Activated CD4-positive, alpha-beta T cell treated with anti-CD3 and anti-CD28 coated beads, Interleukin-2, amount 50 U/mL, for 48 hours (primary cell): ENCODE results near the gene ASB3.
"Not testable (repeated sequence)": the region's sequence is repeated elsewhere in the genome, so short reads cannot be mapped to it uniquely, and the experiment has no call there.

Experiments
- DNase-seq, 2 experiments: peaks; one replicate each; pipeline ENCODE4 v3.0.0-alpha.2; 2020

ASB3 gene

GRCh38 chr2:53786705-53787613 lies at the start of gene ASB3, which contains the start of gene ERLEC1:
Gene ASB3 (minus strand): TSS chr2:53786953. CDS start chr2:53765572, 21,381 bp downstream.
Gene ERLEC1 (plus strand): TSS chr2:53787044. CDS start chr2:53787211, 167 bp downstream.
- DNase-seq = peak; percentile 86 to 90

- DNase-seq = not testable (repeated sequence)
Measured at GRCh38 chr2:53829980-53830290, 43.2 kb upstream of the ASB3 start.

GRCh38 chr2:53829273-53829979 lies 42.7 kb upstream of the ASB3 start:
- DNase-seq = no peak

DNA sequence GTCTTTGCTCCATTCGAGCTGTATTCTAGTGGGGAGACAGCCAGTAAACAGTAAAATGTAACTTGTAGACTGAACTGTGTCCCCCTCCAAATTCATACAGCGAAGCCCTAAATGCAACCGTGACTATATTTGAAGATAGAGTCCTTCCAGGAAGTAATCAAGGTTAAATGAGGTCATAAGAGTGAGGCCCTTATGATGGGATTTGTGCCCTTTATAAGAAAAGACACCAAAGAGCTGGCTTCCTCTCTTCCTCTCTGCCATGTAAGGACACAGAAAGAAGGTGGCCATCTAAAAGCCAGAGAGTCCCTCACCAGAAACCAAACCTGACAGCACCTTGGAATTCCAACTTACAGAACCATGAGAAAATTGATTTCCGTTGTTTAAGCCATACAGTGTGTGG lies 41.6 kb upstream of the ASB3 start:
- no peak for DNase-seq

GRCh38 chr2:53827398-53828175 lies 40.8 kb upstream of the ASB3 start:
- no peak for DNase-seq

DNA sequence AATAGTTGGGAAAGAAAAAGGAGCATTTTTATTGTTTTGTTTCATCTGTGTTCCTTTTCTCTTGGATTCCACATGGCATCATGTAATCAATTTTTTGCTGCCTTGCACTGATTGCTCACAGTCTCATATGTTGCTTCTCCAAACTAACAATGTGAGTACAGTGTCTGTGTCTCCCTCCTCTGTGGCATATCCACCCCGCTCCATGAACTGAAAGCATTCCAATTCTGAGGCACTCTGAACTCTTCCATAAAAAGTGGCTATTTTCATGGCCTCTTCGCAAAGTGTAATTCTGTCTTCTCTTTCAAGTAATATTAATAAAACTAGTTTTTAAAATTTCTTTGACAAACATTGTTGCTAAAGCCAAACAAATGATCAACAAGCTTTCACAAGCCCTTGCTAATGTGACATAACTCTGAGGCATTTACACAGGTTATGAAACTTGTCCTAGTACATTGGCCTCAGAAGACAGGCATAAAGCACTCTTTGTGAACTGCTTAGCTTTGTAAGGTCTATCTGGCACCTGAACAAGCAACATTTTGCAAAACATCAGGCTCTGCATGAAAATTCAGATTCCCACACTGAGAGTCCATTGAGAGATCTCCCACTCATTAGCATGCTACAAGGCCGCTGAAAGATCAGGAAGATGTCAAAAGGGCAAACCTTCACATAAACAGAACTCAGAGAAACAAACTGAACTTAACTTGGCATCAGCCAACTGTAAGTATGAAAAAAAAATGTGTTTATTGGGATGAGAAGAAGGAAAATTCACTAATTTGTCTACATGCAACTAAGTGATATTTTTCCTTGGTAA lies 40.0 kb upstream of the ASB3 start:
- DNase-seq = no peak

DNA sequence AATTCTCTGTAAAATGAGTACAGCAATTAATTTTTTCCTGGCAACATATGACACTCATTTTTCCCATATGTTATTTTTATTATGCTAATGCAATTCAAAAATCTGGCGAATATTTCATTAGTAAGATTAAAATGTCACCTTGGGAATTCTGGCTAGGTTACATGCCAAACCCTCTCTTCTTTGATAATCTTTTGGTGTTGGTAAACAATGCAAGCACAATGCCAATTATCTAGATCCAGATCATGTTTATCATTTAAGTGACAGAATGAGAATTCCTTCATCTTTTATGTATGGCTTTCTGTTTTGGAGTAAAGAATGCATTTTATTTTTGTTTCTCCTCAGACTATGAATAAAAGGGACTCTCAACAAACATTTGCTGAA lies 39.3 kb upstream of the ASB3 start:
- no peak for DNase-seq

DNA sequence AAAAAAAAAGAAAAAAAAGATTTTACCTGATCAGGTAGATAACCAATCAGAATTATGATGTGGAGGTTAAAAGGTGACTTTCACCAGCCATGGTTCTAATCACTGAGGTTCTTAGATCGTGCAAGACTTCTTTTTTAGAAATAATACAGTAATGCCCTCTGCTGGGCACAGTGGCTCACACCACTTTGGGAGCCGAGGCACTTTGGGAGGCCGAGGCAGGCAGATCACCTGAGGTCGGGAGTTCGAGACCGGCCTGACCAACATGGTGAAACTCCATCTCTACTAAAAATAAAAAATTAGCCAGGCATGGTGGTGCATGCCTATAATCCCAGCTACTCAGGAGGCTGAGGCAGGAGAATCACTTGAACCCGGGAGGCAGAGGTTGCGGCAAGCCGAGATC lies 36.9 kb upstream of the ASB3 start:
- peak; percentile 14 to 30 for DNase-seq

DNA sequence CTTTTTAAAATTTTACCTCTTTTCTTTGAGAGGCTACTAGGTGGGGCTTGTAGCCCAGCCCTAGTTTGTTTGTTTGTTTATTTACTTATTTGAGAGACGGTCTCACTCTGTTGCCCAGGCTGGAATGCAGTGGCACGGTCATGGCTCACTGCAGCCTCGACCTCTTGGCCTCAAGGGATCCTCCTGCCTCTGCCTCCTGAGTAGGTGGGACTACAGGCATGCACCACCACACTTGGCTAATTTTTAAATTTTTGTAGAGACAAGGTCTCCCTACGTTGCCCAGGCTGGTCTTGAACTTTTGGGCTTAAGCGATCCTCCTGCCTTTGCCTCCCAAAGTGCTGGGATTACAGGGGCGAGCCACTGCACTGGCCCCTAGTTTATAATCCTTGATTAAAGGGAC lies 35.1 kb upstream of the ASB3 start:
- no peak for DNase-seq

DNA sequence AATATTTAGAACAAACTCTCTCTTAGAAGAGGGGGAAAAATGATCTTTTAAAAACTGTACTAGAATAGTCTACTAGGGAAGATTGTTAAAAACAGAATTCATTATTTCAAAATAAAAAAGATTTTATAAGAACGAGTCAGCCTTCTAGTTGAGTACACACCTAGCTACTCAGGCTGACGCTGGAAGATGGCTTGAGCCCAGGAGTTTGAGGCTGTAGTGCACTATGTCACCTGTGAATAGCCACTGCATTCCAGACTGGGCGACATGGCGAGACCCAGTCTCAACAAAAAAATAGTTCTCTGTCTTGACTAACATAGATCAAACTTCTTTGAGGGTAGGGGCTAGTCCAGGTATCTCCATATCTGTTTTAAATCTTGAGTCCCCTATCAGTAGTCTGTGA lies 34.0 kb upstream of the ASB3 start:
- no peak for DNase-seq

GRCh38 chr2:53820048-53820447 lies 33.3 kb upstream of the ASB3 start:
- DNase-seq = no peak

DNA sequence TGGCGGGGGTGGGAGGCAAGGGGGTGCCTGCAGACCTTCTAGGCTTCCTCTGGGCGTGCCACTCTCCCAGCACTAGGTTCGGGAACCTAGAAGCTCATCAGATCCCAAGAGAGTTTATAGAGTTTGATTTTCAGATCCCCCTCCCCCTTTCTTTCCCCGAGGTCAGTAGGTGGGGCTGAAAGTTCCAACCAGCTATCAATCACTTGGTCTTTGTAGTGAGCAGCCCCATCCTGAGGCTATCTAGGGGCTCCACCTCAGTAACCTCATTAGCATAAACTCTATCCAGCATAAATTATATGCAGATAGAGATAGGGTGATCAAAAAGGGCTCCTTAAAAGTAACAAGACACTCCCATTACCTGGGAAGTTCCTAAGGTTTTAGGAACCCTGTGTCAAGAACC lies 32.9 kb upstream of the ASB3 start:
- no peak for DNase-seq

GRCh38 chr2:53818854-53819435 lies 32.2 kb upstream of the ASB3 start:
- DNase-seq = no peak

- DNase-seq = no peak
Measured at GRCh38 chr2:53813151-53813550, 26.4 kb upstream of the ASB3 start.

- DNase-seq = no peak
Measured at GRCh38 chr2:53811601-53812000, 24.8 kb upstream of the ASB3 start.

- DNase-seq = no peak
Measured at GRCh38 chr2:53802617-53803151, 15.9 kb upstream of the ASB3 start.

- DNase-seq = no peak
Measured at GRCh38 chr2:53801547-53801946, 14.8 kb upstream of the ASB3 start.

- DNase-seq = no peak
Measured at GRCh38 chr2:53793821-53794220, 7.1 kb upstream of the ASB3 start.

- DNase-seq = no peak
Measured at GRCh38 chr2:53793261-53793660, 6.5 kb upstream of the ASB3 start.

DNA sequence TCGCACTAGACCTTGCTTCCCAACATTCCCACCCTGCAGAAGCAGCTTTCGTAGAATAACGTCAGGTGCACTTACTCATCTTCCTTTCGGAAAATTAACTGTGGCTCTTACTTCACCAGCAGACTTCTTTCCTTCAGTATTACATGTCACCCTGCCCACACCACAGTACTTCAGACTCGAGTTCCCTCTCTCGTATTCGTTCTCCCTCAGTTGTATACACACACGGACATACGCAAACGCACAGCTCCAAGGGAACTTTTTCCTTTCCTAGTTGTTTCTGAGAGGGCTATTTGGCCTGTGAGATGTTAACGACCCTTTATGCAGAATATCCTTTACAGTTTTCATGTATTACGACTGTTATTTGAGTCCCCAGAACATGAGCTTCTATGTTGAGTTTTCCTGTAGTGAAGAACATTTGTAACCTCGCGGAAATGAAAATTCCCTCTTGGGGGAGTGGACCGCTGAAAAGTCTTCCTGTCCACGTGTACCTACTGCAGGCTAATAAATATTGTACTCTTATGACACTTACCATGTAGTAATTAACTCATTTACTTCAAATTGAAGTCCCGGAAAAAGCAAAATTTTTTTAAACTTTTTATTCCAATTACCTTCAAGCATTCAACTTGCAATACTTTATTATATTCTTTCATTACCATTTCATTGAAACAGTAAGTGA lies 999 bp upstream of the ASB3 start:
- no peak for DNase-seq

DNA sequence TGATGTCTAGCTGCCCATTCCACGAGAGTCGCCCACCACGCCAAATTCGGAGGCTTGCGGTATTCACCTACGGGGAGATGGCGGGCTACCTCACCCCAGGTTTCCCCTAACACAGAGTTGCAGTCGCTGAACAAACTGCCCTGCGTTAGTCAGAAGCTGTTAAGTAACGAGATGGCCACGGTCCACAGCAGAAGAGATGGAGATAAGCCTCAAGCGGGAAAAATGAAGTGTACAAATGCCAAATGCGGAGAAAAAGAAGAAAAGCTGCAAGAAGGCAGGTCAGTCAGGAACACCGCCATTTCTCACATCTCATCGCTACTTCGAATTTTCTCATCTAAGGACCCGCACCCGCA lies 425 bp downstream of the ASB3 start:
- DNase-seq = peak; percentile 19 to 20
